ENCODE data around the gene CEACAM20. TPM values are rescaled to one million over a fixed set of nuclear protein-coding genes. Genes with fewer than 3 reads are reported as not detected.

CEACAM20 gene
- total and polyA plus RNA-seq, 2 of the 13 experiments (the other 11 are each of a cell fraction or from before 2014, with no cell fraction given): 0.04 TPM; not detected in 1

DNA sequence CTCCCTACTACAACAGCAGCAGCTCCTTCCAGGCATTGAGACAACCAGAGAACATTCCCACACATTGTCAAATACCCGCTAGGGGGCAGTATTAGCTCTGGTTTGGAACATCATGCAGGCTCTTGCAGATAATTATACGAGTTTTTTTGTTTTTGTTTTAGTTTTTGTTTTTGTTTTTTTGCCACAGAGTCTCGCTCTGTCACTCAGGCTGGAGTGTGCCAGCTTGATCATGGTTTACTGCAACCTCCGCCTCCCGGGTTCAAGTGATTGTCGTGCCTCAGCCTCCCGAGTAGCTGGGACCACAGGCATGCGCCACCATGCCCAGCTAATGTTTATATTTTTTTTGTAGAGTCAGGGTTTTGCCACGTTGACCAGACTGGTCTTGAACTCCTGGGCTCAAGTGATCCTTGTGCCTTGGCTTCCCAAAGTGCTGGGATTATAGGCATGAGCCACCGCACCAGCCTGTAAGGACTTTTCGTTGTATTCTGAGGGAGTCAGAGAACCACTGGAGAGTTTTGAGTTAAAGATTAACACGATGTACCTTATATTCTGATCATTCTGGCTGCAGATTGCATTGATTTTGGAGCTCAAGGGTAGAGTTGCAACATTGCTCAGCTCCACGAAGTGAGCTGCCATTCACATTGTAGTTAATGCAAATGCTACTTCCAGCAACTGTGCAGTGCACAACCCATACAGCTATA lies 41.7 kb upstream of the CEACAM20 start (continued):
- TF ChIP-seq, protein P1, sequence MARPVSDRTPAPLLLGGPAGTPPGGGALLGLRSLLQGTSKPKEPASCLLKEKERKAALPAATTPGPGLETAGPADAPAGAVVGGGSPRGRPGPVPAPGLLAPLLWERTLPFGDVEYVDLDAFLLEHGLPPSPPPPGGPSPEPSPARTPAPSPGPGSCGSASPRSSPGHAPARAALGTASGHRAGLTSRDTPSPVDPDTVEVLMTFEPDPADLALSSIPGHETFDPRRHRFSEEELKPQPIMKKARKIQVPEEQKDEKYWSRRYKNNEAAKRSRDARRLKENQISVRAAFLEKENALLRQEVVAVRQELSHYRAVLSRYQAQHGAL (CRISPR knock-in tag; IDR thresholded peaks at IDR 0.05; ENCODE audit: not compliant biosample characterization): no peak
- TF ChIP-seq, protein P2, sequence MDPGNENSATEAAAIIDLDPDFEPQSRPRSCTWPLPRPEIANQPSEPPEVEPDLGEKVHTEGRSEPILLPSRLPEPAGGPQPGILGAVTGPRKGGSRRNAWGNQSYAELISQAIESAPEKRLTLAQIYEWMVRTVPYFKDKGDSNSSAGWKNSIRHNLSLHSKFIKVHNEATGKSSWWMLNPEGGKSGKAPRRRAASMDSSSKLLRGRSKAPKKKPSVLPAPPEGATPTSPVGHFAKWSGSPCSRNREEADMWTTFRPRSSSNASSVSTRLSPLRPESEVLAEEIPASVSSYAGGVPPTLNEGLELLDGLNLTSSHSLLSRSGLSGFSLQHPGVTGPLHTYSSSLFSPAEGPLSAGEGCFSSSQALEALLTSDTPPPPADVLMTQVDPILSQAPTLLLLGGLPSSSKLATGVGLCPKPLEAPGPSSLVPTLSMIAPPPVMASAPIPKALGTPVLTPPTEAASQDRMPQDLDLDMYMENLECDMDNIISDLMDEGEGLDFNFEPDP (CRISPR knock-in tag; conservative IDR thresholded peaks at IDR 0.05): 0 out of 2 replicates have a peak, but pooled peaks have one; percentile 63
- TF ChIP-seq ISX (CRISPR knock-in tag; conservative IDR thresholded peaks at IDR 0.05): no peak
- peak; percentile 70; the same call in 1 of the 2 replicates for TF ChIP-seq FOXC1 (CRISPR knock-in tag; IDR thresholded peaks at IDR 0.05; ENCODE audit: borderline replicate concordance)
- TF ChIP-seq CEBPG (CRISPR knock-in tag; IDR thresholded peaks at IDR 0.05): peak; percentile 92
- TF ChIP-seq, protein P3, sequence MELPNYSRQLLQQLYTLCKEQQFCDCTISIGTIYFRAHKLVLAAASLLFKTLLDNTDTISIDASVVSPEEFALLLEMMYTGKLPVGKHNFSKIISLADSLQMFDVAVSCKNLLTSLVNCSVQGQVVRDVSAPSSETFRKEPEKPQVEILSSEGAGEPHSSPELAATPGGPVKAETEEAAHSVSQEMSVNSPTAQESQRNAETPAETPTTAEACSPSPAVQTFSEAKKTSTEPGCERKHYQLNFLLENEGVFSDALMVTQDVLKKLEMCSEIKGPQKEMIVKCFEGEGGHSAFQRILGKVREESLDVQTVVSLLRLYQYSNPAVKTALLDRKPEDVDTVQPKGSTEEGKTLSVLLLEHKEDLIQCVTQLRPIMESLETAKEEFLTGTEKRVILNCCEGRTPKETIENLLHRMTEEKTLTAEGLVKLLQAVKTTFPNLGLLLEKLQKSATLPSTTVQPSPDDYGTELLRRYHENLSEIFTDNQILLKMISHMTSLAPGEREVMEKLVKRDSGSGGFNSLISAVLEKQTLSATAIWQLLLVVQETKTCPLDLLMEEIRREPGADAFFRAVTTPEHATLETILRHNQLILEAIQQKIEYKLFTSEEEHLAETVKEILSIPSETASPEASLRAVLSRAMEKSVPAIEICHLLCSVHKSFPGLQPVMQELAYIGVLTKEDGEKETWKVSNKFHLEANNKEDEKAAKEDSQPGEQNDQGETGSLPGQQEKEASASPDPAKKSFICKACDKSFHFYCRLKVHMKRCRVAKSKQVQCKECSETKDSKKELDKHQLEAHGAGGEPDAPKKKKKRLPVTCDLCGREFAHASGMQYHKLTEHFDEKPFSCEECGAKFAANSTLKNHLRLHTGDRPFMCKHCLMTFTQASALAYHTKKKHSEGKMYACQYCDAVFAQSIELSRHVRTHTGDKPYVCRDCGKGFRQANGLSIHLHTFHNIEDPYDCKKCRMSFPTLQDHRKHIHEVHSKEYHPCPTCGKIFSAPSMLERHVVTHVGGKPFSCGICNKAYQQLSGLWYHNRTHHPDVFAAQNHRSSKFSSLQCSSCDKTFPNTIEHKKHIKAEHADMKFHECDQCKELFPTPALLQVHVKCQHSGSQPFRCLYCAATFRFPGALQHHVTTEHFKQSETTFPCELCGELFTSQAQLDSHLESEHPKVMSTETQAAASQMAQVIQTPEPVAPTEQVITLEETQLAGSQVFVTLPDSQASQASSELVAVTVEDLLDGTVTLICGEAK (IDR thresholded peaks at IDR 0.05): no peak
- TF ChIP-seq, protein P3 (CRISPR knock-in tag; IDR thresholded peaks at IDR 0.05): no peak
- TF ChIP-seq, protein P4, sequence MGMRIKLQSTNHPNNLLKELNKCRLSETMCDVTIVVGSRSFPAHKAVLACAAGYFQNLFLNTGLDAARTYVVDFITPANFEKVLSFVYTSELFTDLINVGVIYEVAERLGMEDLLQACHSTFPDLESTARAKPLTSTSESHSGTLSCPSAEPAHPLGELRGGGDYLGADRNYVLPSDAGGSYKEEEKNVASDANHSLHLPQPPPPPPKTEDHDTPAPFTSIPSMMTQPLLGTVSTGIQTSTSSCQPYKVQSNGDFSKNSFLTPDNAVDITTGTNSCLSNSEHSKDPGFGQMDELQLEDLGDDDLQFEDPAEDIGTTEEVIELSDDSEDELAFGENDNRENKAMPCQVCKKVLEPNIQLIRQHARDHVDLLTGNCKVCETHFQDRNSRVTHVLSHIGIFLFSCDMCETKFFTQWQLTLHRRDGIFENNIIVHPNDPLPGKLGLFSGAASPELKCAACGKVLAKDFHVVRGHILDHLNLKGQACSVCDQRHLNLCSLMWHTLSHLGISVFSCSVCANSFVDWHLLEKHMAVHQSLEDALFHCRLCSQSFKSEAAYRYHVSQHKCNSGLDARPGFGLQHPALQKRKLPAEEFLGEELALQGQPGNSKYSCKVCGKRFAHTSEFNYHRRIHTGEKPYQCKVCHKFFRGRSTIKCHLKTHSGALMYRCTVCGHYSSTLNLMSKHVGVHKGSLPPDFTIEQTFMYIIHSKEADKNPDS (CRISPR knock-in tag; IDR thresholded peaks at IDR 0.05): no peak; the same call in 1 of the 2 replicates
- TF ChIP-seq ZNF253 (CRISPR knock-in tag; IDR thresholded peaks at IDR 0.05; ENCODE audit: borderline replicate concordance): no peak
- 0 out of 2 replicates have a peak, but pooled peaks have one; percentile 52 for TF ChIP-seq ZNF292 (CRISPR knock-in tag; IDR thresholded peaks at IDR 0.05; ENCODE audit: borderline replicate concordance, low read depth)
- peak; percentile 54; the same call in 1 of the 2 replicates for TF ChIP-seq KDM6A (CRISPR knock-in tag; IDR thresholded peaks at IDR 0.05; ENCODE audit: low read depth)
- TF ChIP-seq ZSCAN30 (CRISPR knock-in tag; IDR thresholded peaks at IDR 0.05): 0 out of 2 replicates have a peak, but pooled peaks have one; percentile 22

Data from HepG2 (cell line).